ENCODE results near the gene RBPJL. TPM values are rescaled to one million over a fixed set of nuclear protein-coding genes. Genes with fewer than 3 reads are reported as not detected.
A peak's percentile ranks its signal among the peaks of the same experiment; 100 is the strongest.

RBPJL gene
- total RNA-seq, 1 donor from 2014 or later, result not detected

GRCh38 chr20:45354423-45355208, 48.0 kb downstream of the RBPJL start:
- Histone ChIP-seq H3K9me3 (no peaks in the 10 kb centered on the region), H3K27me3 (no peaks in the 10 kb centered on the region), H3K4me1 (peaks cover 4 to 22% of the 10 kb centered on the region in 2 donors), H3K27ac (no peak overlapping the region), H3K4me3 (no peak overlapping the region), H3K36me3 (no peaks in the 10 kb centered on the region)
- TF ChIP-seq, protein P1, sequence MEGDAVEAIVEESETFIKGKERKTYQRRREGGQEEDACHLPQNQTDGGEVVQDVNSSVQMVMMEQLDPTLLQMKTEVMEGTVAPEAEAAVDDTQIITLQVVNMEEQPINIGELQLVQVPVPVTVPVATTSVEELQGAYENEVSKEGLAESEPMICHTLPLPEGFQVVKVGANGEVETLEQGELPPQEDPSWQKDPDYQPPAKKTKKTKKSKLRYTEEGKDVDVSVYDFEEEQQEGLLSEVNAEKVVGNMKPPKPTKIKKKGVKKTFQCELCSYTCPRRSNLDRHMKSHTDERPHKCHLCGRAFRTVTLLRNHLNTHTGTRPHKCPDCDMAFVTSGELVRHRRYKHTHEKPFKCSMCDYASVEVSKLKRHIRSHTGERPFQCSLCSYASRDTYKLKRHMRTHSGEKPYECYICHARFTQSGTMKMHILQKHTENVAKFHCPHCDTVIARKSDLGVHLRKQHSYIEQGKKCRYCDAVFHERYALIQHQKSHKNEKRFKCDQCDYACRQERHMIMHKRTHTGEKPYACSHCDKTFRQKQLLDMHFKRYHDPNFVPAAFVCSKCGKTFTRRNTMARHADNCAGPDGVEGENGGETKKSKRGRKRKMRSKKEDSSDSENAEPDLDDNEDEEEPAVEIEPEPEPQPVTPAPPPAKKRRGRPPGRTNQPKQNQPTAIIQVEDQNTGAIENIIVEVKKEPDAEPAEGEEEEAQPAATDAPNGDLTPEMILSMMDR (IDR thresholded peaks at IDR 0.05), result no peak
- DNase-seq (ENCODE audit: low spot score in 2 of 2), result no peak
- intact Hi-C loops (cut with DNase I), result no loop called here

DNA sequence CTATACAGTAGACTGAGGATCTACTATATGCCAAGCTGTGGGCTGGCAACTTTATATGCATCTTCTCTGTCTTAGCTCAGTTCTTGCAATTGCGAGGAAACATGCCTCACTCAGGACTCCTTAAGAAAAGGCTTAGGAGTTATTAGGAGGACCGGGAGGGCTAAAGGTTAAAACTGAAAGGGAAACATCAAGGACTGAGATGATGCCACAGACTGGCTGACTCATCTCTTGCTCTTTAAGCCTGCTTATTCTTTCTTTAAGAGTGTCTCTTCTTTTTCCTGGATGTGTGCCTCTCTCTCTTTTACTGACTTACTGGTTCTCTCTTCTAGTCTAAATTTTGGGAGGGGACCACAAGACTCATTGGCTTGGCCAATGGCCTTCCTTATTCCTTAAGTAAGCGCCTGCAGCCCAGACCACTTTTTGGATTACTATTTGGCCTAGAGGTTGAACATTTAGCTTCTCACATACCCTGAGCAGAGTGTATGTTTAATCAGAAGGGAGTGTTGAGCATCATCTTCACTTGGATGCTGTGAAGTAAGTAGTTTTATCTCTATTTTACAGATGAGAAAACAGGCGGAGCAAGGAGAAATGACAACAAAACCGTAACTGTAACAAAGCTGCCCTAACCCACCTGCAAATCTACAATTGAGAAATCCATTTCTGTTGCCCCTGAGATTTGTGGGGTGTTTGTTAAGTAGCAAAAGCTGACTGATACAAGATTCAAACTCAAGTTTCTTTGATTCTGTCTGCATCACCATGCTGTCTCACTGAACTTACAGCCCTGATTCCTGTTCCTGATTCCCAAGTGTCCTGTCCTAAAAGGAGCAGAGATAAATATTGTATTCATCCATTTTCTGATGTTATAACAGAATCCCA, 48.8 kb downstream of the RBPJL start:
- Histone ChIP-seq H3K27me3 (no peaks in the 10 kb centered on the region), H3K4me1 (peaks cover 4 to 24% of the 10 kb centered on the region in 2 donors), H3K4me3 (no peak overlapping the region), H3K27ac (no peak overlapping the region), H3K36me3 (no peaks in the 10 kb centered on the region), H3K9me3 (no peaks in the 10 kb centered on the region)
- TF ChIP-seq, protein P1 (IDR thresholded peaks at IDR 0.05), result no peak
- intact Hi-C loops (cut with DNase I), result no loop called here
- DNase-seq (ENCODE audit: low spot score in 2 of 2), result no peak

DNA sequence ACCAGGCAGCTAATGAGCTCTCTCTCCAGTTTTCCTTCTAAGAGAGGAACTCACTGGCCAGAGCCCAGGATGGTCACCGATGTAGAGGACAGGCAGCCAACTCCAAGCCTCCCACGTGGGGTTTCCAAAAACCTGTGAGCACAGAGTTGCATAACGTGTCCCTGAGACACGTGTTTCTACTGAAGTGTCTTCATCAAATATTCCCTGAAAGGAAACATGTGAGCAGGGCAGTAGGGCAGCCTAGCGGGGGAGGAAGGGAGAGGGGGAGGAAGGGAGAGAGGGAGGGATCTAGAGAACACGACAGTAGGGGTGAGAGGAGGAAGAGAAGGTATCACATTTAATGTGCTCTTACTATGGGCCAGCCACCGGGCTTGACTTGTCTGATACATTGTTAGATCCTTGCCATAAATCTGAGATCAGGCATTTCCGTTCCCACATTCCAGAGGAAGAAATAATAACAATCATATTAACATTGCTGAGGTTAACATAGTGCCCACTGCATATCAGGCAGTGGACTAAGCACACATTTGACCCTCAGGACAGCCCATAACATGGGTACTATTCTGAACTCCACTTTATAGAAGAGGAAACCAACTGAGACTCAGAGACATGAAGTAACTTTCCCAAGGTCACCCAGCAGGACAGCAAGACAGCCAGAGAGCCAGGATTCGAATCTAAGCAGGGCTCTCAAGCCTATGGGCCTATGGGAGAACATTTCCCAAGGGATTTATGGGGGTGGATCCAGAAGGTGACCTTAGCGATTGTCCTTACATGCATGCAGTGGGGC, 51.8 kb downstream of the RBPJL start:
- no peaks in the 10 kb centered on the region for H3K27me3 ChIP-seq
- TF ChIP-seq, protein P1 (IDR thresholded peaks at IDR 0.05), result no peak
- intact Hi-C loops (cut with DNase I), result loop anchor here (1.0 to 2.0 kb wide), 2 partner anchors 10 to 16 kb away; partner anchors contain the start of gene SDC4
- DNase-seq (ENCODE audit: low spot score in 2 of 2), result peak; percentile 76 to 94
- no peaks in the 10 kb centered on the region for H3K9me3 ChIP-seq
- H3K36me3 ChIP-seq, result no peaks in the 10 kb centered on the region
- peak overlapping the region; percentile 72 to 88 for H3K27ac ChIP-seq
- H3K4me1 ChIP-seq, result peaks cover 4 to 27% of the 10 kb centered on the region in 2 donors
- peak overlapping the region in 1 of 2 donors; percentile 3 for H3K4me3 ChIP-seq

DNA sequence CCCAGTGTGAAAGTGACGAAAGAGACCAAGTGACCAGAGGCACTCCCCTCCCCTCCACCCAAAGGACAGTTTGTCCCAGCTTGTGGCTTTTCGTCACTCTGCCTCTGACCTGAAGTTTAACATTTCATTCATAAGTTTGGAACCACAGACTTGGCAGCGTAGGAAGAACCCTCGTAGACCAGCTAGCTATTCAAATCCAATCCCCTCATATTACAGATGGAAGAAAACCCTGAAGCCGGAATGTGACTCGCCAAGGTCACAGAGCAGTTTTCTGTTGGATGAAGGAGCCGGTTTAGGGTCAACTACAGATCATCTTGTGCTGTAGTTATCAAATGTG, 52.4 kb downstream of the RBPJL start:
- peaks cover 4 to 32% of the 10 kb centered on the region in 2 donors for H3K4me1 ChIP-seq

More for the DNA sequence above, 52.4 kb downstream of the RBPJL start:
- peak in 1 of 2 donors; percentile 90 for DNase-seq (ENCODE audit: low spot score in 2 of 2)
- intact Hi-C loops (cut with DNase I), result loop anchor here (2.0 kb wide), 1 partner anchor 16 kb away; no protein-coding TSS in a partner anchor
- Histone ChIP-seq H3K36me3 (no peaks in the 10 kb centered on the region), H3K4me3 (no peak overlapping the region), H3K27ac (peak overlapping the region; percentile 72 to 88), H3K9me3 (no peaks in the 10 kb centered on the region), H3K27me3 (no peaks in the 10 kb centered on the region)
- TF ChIP-seq, protein P1 (IDR thresholded peaks at IDR 0.05), result no peak
